Loucy (cell line): ENCODE measurements around the gene SPATA24.

Experiments used
- H2AFZ ChIP-seq: fragments of 200-600 bp; sonication (generic); 2 replicates; pipeline ENCODE4 v1.6.0; 2016; ENCODE audit warnings: antibody characterized with exemption, mild to moderate bottlenecking, low read length, moderate library complexity
- H3F3A ChIP-seq: fragments of 200-600 bp; 2 replicates; pipeline ENCODE4 v1.6.0; 2016; ENCODE audit warnings: antibody characterized with exemption, low read depth, mild to moderate bottlenecking
- H3K27me3 ChIP-seq: fragments of 200-600 bp; sonication (generic); 2 replicates; pipeline ENCODE4 v1.6.1; 2014; ENCODE audit warnings: low read length, mild to moderate bottlenecking; ENCODE audit not compliant: insufficient read depth, poor library complexity, severe bottlenecking
- H3K36me3 ChIP-seq: fragments of 200-600 bp; sonication (generic); 2 replicates; pipeline ENCODE4 v1.6.1; 2016; ENCODE audit warnings: low read length; ENCODE audit not compliant: insufficient read depth
- H3K4me1 ChIP-seq: fragments of 200-600 bp; sonication (generic); 2 replicates; pipeline ENCODE4 v1.5.1; 2014; ENCODE audit warnings: low read length, mild to moderate bottlenecking; ENCODE audit not compliant: insufficient read depth, poor library complexity, severe bottlenecking
- H3K4me2 ChIP-seq: fragments of 200-600 bp; sonication (generic); 2 replicates; pipeline ENCODE4 v1.6.0; 2014; ENCODE audit warnings: antibody characterized with exemption, low read length, low read depth, mild to moderate bottlenecking; ENCODE audit not compliant: poor library complexity, severe bottlenecking
- H3K4me3 ChIP-seq: fragments of 200-600 bp; sonication (generic); 2 replicates; pipeline ENCODE4 v1.5.1; 2014; ENCODE audit warnings: low read length, mild to moderate bottlenecking, mixed read lengths; ENCODE audit not compliant: poor library complexity, severe bottlenecking
- H3K79me2 ChIP-seq: fragments of 200-600 bp; sonication (generic); 2 replicates; pipeline ENCODE4 v1.6.1; 2014; ENCODE audit warnings: low read length; ENCODE audit not compliant: insufficient read depth
- H3K9ac ChIP-seq: fragments of 200-600 bp; sonication (generic); 2 replicates; pipeline ENCODE4 v1.6.0; 2014; ENCODE audit warnings: mild to moderate bottlenecking, low read depth, low read length, moderate library complexity; ENCODE audit not compliant: poor library complexity, severe bottlenecking
- H3K9me2 ChIP-seq: fragments of 200-600 bp; sonication (generic); replicated peaks from 2 replicates; pipeline ENCODE4 v1.6.1; 2016; ENCODE audit warnings: low read depth, low read length, mixed read lengths
- H3K9me3 ChIP-seq: fragments of 200-600 bp; sonication (generic); 2 replicates; pipeline ENCODE4 v1.6.1; 2014; ENCODE audit warnings: mild to moderate bottlenecking, antibody characterized with exemption, low read length, low read depth; ENCODE audit not compliant: insufficient read depth
- H4K20me1 ChIP-seq: fragments of 200-600 bp; sonication (generic); 2 replicates; pipeline ENCODE4 v1.6.0; 2014; ENCODE audit warnings: antibody characterized with exemption, low read length, mild to moderate bottlenecking; ENCODE audit not compliant: insufficient read depth, poor library complexity, severe bottlenecking
- CTCF ChIP-seq: fragments of 200-600 bp; sonication (generic); conservative IDR thresholded peaks from 2 replicates; pipeline ENCODE4 v1.5.1; 2014; ENCODE audit warnings: mild to moderate bottlenecking, antibody characterized with exemption, low read length
- EZH2phosphoT487 ChIP-seq: fragments of 200-600 bp; IDR thresholded peaks from 2 replicates; pipeline ENCODE4 v1.6.1; 2018; ENCODE audit warnings: antibody characterized with exemption, mild to moderate bottlenecking, moderate library complexity, borderline replicate concordance

Gene SPATA24

GRCh38 chr5:139406963-139407362 lies 3.1 kb upstream of the SPATA24 start:
- Histone ChIP-seq H4K20me1 (no peaks in the 10 kb centered on the region), H3K4me2 (no peak overlapping the region), H2AFZ (no peak overlapping the region), H3F3A (0 out of 2 replicates have a peak, but pooled peaks cover 4% of the 10 kb centered on the region), H3K9me2 (no peaks in the 10 kb centered on the region), H3K27me3 (no peaks in the 10 kb centered on the region), H3K9me3 (no peaks in the 10 kb centered on the region), H3K79me2 (no peaks in the 10 kb centered on the region), H3K9ac (no peak overlapping the region), H3K4me3 (no peak overlapping the region), H3K36me3 (no peaks in the 10 kb centered on the region), H3K4me1 (peaks cover 19% of the 10 kb centered on the region)
- TF ChIP-seq CTCF (no peak), EZH2phosphoT487 (no peak)

- H3K4me1 ChIP-seq, result peaks cover 19% of the 10 kb centered on the region
- H3K9me3 ChIP-seq, result no peaks in the 10 kb centered on the region
- H2AFZ ChIP-seq, result peak overlapping the region; percentile 89
- H3K4me3 ChIP-seq, result peak overlapping the region; percentile 76
- TF ChIP-seq EZH2phosphoT487 (no peak), CTCF (peak; percentile 28; the same call in 1 of the 2 replicates)
- H3K4me2 ChIP-seq, result peak overlapping the region; percentile 86
- H3K79me2 ChIP-seq, result no peaks in the 10 kb centered on the region
- no peaks in the 10 kb centered on the region for H3K27me3 ChIP-seq
- peak overlapping the region; percentile 69 for H3K9ac ChIP-seq
- H4K20me1 ChIP-seq, result no peaks in the 10 kb centered on the region
- H3F3A ChIP-seq, result 0 out of 2 replicates have a peak, but pooled peaks cover 4% of the 10 kb centered on the region
- no peaks in the 10 kb centered on the region for H3K9me2 ChIP-seq
- no peaks in the 10 kb centered on the region for H3K36me3 ChIP-seq
These were observed 573 bp upstream of the SPATA24 start for GRCh38 chr5:139404484-139404840.

GRCh38 chr5:139403418-139403786 lies 487 bp downstream of the SPATA24 start:
- H3K36me3 ChIP-seq, result no peaks in the 10 kb centered on the region
- peak overlapping the region; percentile 69 for H3K9ac ChIP-seq
- H3K4me2 ChIP-seq, result peak overlapping the region; percentile 86
- 0 out of 2 replicates have a peak, but pooled peaks cover 4% of the 10 kb centered on the region for H3F3A ChIP-seq
- H3K4me1 ChIP-seq, result peaks cover 19% of the 10 kb centered on the region
- no peaks in the 10 kb centered on the region for H3K9me2 ChIP-seq
- H2AFZ ChIP-seq, result peak overlapping the region; percentile 84
- no peaks in the 10 kb centered on the region for H3K9me3 ChIP-seq
- TF ChIP-seq CTCF, result no peak
- TF ChIP-seq EZH2phosphoT487, result no peak
- no peaks in the 10 kb centered on the region for H3K79me2 ChIP-seq
- no peaks in the 10 kb centered on the region for H3K27me3 ChIP-seq
- H3K4me3 ChIP-seq, result peak overlapping the region; percentile 76
- H4K20me1 ChIP-seq, result no peaks in the 10 kb centered on the region
